Frontal cortex (tissue), 4 donors: ENCODE results near the gene NYNRIN. TPM values are rescaled to one million over a fixed set of nuclear protein-coding genes. Genes with fewer than 3 reads are reported as not detected.

Experiments used
- DNase-seq, 2 donors: peaks; one replicate each; pipeline ENCODE4 v3.0.0; 2012; ENCODE audit warnings: low spot score in 2 of 2
- FAIRE-seq: peaks from 2 replicates; lab custom pipeline; 2012; peaks lifted over from hg19 to GRCh38; lab: Jason Lieb, UNC
- total RNA-seq: library from RNA; depleted of rRNA; stranded (reverse); fragments of >200 nt; gene quantifications from one replicate; pipeline ENCODE4 v1.2.3, GENCODE V29; 2014
- donor health status: control.
- donor health status: control.
- donor health status: control.

The NYNRIN gene
- total RNA-seq, 1 donor from 2014 or later = 9.8 TPM

DNA sequence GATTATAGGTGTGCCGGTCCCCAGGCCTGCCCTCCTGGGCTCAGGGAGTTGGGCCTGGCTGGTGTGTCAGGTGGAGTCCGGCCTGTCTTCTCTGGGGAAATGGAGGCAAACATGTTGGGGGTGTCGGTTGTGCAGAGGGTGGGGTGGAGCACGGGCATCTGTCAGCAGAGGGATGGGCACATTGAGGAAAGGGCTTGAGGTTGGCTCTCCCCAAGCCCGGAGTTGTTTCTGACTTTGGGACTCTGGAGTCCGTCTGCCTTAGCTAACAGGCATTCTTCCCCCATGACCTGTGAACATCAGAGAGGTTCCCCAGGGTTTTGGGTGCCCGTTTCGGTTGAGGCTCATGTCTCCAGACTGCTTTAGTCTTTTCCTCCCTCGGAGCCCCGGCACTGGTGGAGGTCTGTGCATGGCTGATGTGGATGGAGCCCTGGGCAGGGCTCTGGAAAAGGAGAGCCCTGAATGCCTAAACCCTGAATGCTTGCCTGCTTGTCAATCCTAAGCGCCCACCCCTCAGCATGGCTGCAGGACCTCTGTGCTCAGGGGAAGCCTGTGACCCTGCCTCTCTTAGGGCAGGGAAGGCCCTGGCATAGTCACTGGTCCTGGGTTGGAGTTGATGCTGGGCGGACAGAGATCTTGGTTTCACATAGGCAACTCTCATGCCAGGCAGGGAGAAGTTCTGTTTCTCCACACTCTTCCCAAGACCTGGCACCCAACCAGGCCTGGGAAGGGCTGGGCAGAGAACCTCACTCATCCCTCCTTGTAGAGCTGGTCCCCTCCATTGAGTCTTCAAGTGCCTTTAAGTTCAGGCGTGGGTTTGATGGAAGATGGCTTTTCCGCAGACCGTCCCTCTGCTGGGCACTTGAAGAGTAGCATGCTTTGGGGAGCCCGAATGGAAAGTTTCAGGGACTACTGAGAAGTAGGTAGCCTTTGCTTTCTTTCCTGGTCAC is 12.9 kb downstream of the NYNRIN start:
- peak; percentile 36 to 52 for DNase-seq

DNA sequence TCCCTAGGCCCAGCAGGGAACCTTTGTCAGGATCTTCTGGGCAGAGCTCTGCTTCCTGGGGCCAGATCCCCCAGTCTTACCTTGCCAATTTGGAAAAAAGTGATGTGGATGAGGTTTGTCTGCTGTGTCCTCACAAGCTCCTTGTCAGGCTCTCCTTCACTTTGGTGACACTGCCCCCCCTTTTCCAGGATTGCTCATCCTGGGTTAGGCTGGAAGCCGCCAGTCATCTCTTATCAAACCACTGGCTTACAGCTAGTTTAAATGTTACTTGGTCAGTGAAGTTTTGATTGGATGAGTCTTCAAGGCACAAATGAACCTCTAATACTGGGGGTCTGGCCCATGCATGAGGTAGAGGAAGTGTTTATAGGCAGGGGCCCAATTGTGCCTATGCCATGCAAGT is 15.3 kb downstream of the NYNRIN start:
- FAIRE-seq (no peak), DNase-seq (no peak)

More for the DNA sequence above, 12.9 kb downstream of the NYNRIN start:
- FAIRE-seq = no peak

- DNase-seq = no peak
- FAIRE-seq = no peak
These were observed 16.1 kb downstream of the NYNRIN start for GRCh38 chr14:24414732-24415420.

DNA sequence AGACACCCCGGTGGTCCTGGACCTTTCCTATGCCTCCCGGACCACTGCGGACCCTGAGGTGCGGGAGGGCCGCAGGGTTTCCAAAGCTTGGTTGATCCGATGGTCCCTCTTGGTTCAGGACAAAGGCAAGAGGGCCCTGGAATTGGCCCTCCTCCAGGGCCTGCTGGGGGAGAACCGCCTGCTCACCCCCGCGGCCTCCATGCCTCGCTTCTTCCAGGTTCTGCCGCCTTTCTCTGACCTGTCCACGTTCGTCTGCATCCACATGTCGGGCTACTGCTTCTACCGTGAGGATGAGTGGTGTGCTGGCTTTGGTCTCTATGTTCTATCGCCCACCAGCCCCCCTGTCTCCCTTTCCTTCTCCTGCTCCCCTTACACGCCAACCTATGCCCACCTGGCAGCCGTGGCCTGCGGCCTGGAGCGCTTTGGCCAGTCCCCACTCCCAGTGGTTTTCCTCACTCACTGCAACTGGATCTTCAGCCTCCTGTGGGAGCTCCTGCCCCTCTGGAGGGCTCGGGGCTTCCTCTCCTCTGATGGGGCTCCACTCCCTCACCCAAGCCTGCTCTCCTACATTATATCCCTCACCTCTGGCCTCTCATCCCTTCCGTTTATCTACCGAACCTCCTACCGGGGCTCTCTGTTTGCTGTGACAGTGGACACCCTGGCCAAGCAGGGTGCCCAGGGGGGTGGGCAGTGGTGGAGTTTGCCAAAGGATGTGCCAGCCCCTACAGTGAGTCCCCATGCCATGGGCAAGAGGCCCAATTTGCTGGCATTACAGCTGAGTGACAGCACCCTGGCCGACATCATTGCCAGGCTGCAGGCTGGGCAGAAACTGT is 16.8 kb downstream of the NYNRIN start:
- FAIRE-seq = no peak
- no peak for DNase-seq

DNA sequence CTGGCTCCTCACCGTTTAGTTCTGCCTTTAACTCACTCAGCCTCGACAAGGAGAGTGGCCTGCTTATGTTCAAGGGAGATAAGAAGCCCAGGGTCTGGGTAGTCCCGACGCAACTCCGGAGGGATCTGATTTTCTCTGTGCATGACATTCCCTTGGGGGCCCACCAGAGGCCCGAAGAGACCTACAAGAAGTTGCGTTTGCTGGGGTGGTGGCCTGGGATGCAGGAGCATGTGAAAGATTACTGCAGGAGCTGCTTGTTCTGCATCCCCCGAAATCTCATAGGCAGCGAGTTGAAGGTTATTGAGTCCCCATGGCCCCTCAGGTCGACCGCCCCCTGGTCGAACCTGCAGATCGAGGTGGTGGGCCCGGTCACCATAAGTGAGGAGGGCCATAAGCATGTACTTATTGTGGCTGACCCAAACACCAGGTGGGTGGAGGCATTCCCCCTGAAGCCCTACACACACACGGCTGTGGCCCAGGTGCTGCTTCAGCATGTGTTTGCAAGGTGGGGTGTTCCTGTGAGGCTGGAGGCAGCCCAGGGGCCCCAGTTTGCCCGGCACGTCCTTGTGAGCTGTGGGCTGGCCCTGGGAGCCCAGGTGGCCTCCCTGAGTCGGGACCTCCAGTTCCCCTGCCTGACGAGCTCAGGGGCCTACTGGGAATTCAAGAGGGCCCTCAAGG is 17.6 kb downstream of the NYNRIN start:
- DNase-seq (no peak), FAIRE-seq (no peak)

DNA sequence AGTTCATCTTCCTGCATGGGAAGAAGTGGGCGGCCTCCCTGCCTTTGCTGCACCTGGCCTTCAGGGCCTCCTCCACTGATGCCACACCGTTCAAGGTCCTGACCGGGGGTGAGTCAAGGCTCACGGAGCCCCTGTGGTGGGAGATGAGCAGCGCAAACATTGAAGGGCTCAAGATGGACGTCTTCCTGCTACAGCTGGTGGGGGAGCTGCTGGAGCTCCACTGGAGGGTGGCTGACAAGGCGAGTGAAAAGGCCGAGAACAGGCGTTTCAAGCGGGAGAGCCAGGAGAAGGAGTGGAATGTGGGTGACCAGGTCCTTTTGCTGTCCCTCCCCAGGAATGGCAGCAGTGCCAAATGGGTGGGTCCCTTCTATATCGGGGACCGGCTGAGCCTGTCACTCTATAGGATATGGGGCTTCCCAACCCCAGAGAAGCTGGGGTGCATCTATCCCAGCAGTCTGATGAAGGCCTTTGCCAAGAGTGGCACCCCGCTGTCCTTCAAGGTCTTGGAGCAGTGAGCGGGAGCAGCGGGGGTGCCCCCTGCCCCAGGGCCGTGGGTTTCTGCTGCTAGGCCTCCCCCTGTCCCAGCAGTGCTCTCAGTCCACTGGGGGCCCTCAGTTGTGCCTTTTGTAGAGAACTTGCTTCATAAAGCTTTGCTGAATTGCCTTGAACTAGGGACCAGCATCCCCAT is 18.3 kb downstream of the NYNRIN start:
- DNase-seq = no peak
- no peak for FAIRE-seq

DNA sequence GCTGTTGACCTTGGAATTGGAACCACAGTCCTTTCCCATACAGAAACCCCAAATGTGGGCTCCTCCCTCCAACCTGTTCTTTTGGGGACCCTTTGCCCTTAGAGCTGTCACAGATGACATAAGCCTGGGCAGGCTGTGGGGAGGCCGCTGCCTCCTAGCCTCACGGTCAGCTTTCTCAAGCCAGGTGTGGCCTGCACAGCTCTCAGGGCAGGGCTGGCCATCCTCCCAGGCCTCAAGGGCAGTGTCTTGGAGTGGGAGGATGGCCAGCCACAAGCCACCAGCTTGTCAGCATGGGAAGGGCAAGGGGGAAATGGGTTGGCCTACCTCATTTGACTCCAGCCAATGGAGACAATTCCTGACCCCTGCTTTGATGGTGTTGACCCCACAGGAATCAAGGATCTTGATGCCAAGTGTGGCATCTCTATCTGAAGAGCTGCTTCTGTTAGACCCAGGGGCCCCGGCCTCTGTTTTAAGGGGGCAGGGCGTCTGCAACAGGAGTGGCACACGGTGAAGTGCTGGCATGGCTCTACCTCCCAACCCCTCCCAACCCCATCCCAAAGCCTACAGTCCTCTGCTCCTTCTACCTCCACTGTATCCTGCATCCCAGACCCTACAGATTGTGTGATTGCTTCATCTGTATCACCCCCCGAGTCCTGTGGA is 19.2 kb downstream of the NYNRIN start:
- FAIRE-seq (no peak), DNase-seq (no peak)

DNA sequence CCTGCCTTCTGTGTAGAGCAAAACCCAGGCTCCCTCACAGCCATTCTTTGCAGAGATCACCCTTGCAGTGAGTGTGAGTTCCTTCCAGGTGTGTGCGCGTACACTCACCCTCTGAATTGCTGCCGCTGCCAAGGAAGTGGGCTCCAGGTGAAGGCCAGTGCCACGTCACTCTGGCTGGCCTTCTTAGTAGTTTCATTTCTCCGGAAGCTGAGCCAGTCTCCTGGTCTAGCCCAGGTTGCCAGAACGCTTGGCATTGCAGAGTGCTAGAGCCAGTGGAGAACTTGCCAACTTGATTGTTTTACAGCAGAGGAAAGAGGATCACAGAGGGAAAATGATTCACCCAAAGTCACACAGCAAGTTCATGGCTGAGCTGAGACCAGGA is 19.7 kb downstream of the NYNRIN start:
- FAIRE-seq = no peak
- DNase-seq = no peak

- DNase-seq = no peak
- FAIRE-seq = no peak
These were observed 23.5 kb downstream of the NYNRIN start for GRCh38 chr14:24422261-24422660.

DNA sequence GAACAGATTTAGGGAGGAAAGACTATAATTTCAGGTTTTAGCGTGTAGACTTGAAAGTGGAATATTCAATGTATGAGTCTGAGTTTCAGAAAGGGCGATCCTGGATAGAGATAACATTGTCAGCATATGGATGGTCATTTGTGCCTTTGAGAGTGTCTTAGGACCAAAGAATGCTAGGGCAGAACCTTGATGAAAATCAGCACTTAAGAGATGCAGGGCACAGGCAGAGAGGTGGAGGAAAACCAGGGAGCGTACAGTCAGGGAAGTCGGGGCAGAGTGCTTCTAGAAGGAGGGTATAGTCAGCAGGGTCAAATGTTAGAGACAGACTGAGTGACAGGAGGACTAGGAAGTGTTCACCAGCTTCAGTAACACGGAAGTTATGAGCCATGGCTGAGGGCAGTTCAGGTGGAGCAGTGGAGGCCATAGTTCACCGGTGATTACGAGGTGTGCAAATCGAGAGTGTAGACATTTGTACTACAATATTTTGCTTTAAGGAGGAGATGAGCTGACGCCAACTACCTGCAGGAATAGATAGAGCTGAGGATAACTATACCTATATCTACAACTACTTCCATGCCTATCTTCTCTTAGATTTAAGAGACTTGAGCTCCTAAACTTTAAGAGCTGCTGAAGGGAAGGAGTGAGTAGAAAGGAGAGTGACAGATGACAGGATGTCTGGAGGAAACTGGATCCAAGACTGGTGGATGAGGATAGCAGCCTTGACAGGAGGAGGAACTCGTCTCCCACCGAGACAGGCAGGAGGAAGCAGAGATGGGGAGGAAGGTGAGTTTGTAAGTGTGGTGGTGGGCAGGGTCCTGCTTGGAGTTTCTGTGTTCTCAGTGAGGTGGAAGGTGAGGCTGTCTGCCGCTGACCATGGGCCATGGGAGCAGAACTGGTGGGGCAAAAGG is 24.1 kb downstream of the NYNRIN start:
- no peak for DNase-seq
- FAIRE-seq = no peak

- DNase-seq (no peak), FAIRE-seq (no peak)
These were observed 26.9 kb downstream of the NYNRIN start for GRCh38 chr14:24425704-24426103.

GRCh38 chr14:24426150-24426911 is 27.5 kb downstream of the NYNRIN start:
- no peak for FAIRE-seq

DNA sequence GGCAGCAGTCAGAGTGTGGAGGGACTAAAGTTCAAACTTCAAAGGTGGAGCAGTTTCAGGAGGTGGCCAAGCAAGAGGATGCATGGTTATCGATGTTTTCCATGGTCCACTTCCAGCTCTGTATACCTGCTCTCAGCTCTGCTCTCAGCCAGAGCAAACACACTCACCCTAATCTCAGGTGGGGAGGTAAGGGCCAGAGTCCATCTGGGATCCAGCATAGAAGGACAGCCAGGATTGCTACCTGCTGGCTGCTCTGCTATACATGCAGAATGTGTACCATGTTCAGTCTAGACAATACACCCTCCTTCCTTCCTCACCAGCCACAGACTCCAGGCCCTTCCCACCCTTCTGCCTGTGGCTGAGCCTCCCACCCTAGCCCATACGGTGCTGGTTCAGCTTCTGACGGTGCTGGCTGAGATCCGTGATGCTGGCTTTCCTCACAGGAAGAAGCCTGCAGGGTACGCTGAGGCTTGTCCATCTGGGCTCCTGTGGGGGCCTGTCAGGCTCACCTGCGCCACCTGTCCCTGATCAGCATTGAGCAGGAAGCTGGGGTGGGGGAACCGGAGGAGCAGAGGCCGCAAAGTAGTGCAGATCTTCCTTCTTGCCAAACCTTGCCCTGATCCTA is 28.2 kb downstream of the NYNRIN start:
- no peak for DNase-seq
- FAIRE-seq = no peak

More at GRCh38 chr14:24426150-24426911, 27.5 kb downstream of the NYNRIN start:
- no peak for DNase-seq

DNA sequence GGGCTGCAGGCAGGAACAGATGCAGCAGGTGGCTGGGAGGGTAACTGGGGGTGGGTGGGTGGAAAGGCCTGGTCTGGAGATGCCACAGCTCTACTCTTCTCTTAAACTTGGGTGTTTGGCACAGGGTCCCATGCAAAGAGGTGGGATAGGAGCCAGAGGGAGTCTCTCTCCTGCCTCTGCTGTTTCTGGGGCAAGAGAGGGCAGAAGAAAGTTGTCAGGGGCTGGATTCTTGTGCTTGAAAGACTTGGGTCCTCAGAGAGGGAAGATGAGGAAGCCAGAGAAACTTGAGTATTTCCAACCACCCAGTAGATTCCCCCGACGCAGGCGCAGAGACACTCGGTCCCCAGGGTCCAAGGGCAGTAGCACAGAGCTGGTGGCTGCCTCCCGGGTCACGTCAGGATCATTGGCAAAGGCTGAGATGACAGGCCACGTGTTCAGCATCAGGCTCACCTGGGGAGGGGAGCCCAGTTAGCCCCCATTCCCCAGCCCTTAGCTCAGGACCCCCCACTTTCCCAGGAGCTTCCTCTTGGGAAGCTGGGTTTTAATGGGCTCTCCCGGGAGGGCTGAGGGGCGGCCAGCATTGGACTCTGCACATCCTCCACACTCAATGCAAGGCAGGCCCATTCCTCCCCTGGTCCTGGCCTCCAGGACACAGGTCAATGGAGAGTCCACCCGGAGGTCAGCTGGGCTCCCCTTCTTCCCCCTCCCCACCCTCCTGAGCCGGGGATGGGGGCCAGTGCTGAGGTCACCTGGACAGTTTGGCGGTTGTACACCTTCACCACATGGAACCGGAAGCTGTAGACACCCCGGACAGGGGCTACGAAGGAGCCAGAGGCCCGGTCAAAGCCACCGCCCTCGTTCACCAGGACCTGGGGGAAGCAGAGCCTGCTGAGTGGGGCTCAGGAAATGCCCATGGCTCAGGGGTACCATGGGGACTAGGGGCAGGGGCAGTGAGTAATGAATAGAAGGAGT is 29.0 kb downstream of the NYNRIN start:
- DNase-seq (no peak), FAIRE-seq (no peak)

- FAIRE-seq (no peak), DNase-seq (no peak)
These were observed 30.0 kb downstream of the NYNRIN start for GRCh38 chr14:24428628-24429394.
